Fibroblast of lung (primary cell): ENCODE data around the gene SRPK1.

ENCODE experiments used
- EZH2 ChIP-seq: IDR thresholded peaks from 2 replicates; pipeline ENCODE4 v1.5.1; 2012; ENCODE audit warnings: low read length, control low read depth, mild to moderate bottlenecking; ENCODE audit errors: missing control alignments
- TF ChIP-seq, protein P1 (sequence below), 2 donors: IDR thresholded peaks in 1 of 2; conservative IDR thresholded peaks in 1 of 2; 1 replicate in 1 of 2; 2 replicates in 1 of 2; pipeline ENCODE4 v1.5.1; 2011 to 2012; ENCODE audit warnings: low read length in 2 of 2, control low read depth in 1 of 2, inconsistent platforms in 1 of 2, low read depth in 1 of 2, mild to moderate bottlenecking in 1 of 2

DNA sequence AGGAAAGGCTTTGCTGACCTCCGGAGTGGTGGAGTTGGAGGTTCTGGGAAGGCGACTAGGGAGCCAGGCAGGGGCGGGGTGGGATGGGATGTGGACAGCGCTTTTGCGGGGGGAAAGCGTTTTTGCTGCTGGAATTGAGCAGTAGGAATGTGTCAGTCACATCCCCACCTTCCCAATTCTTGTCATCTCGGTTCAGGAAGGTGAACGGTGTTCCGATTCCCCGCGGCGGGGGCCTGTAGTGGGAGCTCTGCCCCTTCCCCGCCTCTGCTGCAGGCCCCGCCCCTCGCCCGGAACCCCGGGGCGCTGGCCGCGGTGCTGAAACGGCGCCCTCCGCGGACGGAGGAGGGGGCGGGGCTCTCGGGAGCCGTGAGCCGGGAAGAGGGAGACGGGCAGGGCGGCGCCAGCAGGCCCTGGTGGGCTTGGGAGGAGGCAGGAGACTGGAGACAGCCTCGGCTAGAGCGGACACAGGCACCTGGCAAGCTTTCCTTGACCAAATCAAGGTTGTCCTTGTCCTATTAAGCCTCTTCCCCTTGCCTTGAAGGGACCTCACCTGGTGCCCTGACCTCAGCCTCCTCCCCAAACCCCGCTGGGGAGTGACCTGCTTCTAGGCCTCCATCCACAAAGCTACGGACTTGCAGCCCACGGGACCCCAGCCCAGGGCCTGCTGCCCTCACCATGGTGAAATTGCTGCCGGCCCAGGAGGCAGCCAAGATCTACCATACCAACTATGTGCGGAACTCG lies 115.7 kb downstream of the SRPK1 start, which contains the start of gene LHFPL5:
- TF ChIP-seq, protein P1, sequence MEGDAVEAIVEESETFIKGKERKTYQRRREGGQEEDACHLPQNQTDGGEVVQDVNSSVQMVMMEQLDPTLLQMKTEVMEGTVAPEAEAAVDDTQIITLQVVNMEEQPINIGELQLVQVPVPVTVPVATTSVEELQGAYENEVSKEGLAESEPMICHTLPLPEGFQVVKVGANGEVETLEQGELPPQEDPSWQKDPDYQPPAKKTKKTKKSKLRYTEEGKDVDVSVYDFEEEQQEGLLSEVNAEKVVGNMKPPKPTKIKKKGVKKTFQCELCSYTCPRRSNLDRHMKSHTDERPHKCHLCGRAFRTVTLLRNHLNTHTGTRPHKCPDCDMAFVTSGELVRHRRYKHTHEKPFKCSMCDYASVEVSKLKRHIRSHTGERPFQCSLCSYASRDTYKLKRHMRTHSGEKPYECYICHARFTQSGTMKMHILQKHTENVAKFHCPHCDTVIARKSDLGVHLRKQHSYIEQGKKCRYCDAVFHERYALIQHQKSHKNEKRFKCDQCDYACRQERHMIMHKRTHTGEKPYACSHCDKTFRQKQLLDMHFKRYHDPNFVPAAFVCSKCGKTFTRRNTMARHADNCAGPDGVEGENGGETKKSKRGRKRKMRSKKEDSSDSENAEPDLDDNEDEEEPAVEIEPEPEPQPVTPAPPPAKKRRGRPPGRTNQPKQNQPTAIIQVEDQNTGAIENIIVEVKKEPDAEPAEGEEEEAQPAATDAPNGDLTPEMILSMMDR (conservative IDR thresholded peaks at IDR 0.05 in 1 of 2, IDR thresholded peaks at IDR 0.05 in 1 of 2; ENCODE audit: low read depth in 1 of 2, low read length in 2 of 2): no peak
- no peak for TF ChIP-seq EZH2
